WTC11 (cell line): ENCODE measurements around the gene TSACC.

Experiments
- CREB1 ChIP-seq: sonication (generic); formaldehyde crosslinking; IDR thresholded peaks from 2 replicates; pipeline ENCODE4 v1.8.0; 2023; ENCODE audit warnings: mild to moderate bottlenecking, missing genetic modification reagents
- CTCF ChIP-seq: fragments of 200-600 bp; IDR thresholded peaks from 2 replicates; pipeline ENCODE4 v1.8.0; 2022; ENCODE audit warnings: antibody characterized with exemption
- E2F4 ChIP-seq: sonication (generic); formaldehyde crosslinking; IDR thresholded peaks from 2 replicates; pipeline ENCODE4 v1.8.1; 2022; ENCODE audit warnings: low read depth, mild to moderate bottlenecking, moderate library complexity, missing genetic modification reagents, borderline replicate concordance
- MAX ChIP-seq: sonication (generic); formaldehyde crosslinking; IDR thresholded peaks from 2 replicates; pipeline ENCODE4 v1.8.0; 2022; ENCODE audit warnings: mild to moderate bottlenecking, missing genetic modification reagents
- RELA ChIP-seq: sonication (generic); formaldehyde crosslinking; IDR thresholded peaks from 2 replicates; pipeline ENCODE4 v1.8.1; 2022; ENCODE audit warnings: missing genetic modification reagents, mild to moderate bottlenecking, borderline replicate concordance
- SMAD3 ChIP-seq: sonication (generic); formaldehyde crosslinking; IDR thresholded peaks from 2 replicates; pipeline ENCODE4 v1.8.0; 2022; ENCODE audit warnings: missing genetic modification reagents, mild to moderate bottlenecking, borderline replicate concordance
- USF2 ChIP-seq: sonication (generic); formaldehyde crosslinking; IDR thresholded peaks from 2 replicates; pipeline ENCODE4 v1.8.1; 2023; ENCODE audit warnings: mild to moderate bottlenecking, missing genetic modification reagents, moderate library complexity

GRCh38 chr1:156320560-156320959, 17.8 kb upstream of the TSACC start:
- TF ChIP-seq CTCF (no peak), USF2 (CRISPR knock-in tag) (no peak), E2F4 (CRISPR knock-in tag) (no peak), RELA (CRISPR knock-in tag) (no peak), CREB1 (no peak), MAX (no peak), SMAD3 (no peak)
